ENCODE data around the gene RBMS2. TPM values are rescaled to one million over a fixed set of nuclear protein-coding genes. Genes with fewer than 3 reads are reported as not detected.

RBMS2 gene
- total and polyA plus RNA-seq, 9 of the 15 experiments (the other 6 are each of a cell fraction or from before 2014, with no cell fraction given): 0.08 to 10.5 (median 0.31) TPM

- Histone ChIP-seq H3K9me3 (replicated peaks; ENCODE audit: control insufficient read depth, insufficient read depth, low read depth, low read length) (no peaks in the 10 kb centered on the region), H3K9me1 (ENCODE audit: control insufficient read depth, insufficient read depth, low read length) (no peaks in the 10 kb centered on the region), H4K20me1 (replicated peaks; ENCODE audit: control insufficient read depth, insufficient read depth, low read length) (0 out of 2 replicates have a peak, but pooled peaks cover 2% of the 10 kb centered on the region), H3K4me2 (ENCODE audit: insufficient read depth, low read length) (no peak overlapping the region), H3K4me3 (no peak overlapping the region), H3K79me2 (ENCODE audit: control insufficient read depth, insufficient read depth, low read length) (no peaks in the 10 kb centered on the region), H3K9ac (ENCODE audit: insufficient read depth in 1 of 2, low read depth in 2 of 2, low read length in 2 of 2) (no peak overlapping the region), H3K27ac (ENCODE audit: extremely low read depth, low read depth, low read length) (no peak overlapping the region), H2AFZ (ENCODE audit: low read depth, low read length) (no peak overlapping the region), H3K36me3 (ENCODE audit: control insufficient read depth, insufficient read depth, low read length) (no peaks in the 10 kb centered on the region), H3K4me1 (replicated peaks in 1 of 2; ENCODE audit: control insufficient read depth in 2 of 2, insufficient read depth in 2 of 2, low read length in 2 of 2) (peaks cover 2 to 17% of the 10 kb centered on the region in 2 experiments; a peak in 2 of 5 replicates), H3K27me3 (ENCODE audit: control insufficient read depth in 2 of 2, insufficient read depth in 2 of 2, low read length in 2 of 2) (peaks cover 18 to 29% of the 10 kb centered on the region in 2 experiments)
- TF ChIP-seq GTF2F1 (IDR thresholded peaks at IDR 0.05; ENCODE audit: low read depth, low read length) (no peak), POLR3G (IDR thresholded peaks at IDR 0.05; ENCODE audit: extremely low read depth, insufficient read length, insufficient replicate concordance) (no peak), CCAR2 (IDR thresholded peaks at IDR 0.05; ENCODE audit: low read depth, low read length) (no peak), RREB1 (CRISPR knock-in tag; IDR thresholded peaks at IDR 0.05) (no peak), RB1 (IDR thresholded peaks at IDR 0.05; ENCODE audit: low read depth) (no peak), ASH1L (IDR thresholded peaks at IDR 0.05; ENCODE audit: borderline replicate concordance, low read depth, partially characterized antibody) (no peak)
- DNase-seq (ENCODE audit: extremely low read depth in 1 of 4, low spot score in 3 of 4): no peak
- ChIA-PET POLR2A (interaction anchor here (0.8 to 1.9 kb wide), 3 partner anchors 14 to 315 kb away, joined by 3 to 9 read pairs (median 7); no protein-coding TSS in a partner anchor), CTCF (ENCODE audit: low intra/inter-chr PET ratio) (no interaction called here)
- no peak for ATAC-seq
- BruUV-seq (replicated peaks): no TSS peak
- WGBS (ENCODE audit: insufficient coverage, low coverage, missing lambda C conversion rate): 9% methylated on average over 1 of the region's 1 CpG
- intact Hi-C loops (cut with micrococcal nuclease) (no loop called here), in situ Hi-C loops (cut with MboI) (no loop called here)
- no peak for FAIRE-seq
Observed at GRCh38 chr12:56484566-56484965, 37.1 kb upstream of the RBMS2 start.

Data from K562 (cell line).